HepG2 (cell line): ENCODE data around the gene LAMTOR3. TPM values are rescaled to one million over a fixed set of nuclear protein-coding genes. Genes with fewer than 3 reads are reported as not detected.
A peak's percentile ranks its signal among the peaks of the same experiment; 100 is the strongest.

Experiments used
- ARNTL ChIP-seq: sonication (generic); formaldehyde crosslinking; IDR thresholded peaks from 2 replicates; pipeline ENCODE4 v1.4.0; 2020; ENCODE audit warnings: mild to moderate bottlenecking, missing genetic modification reagents
- HNF4G ChIP-seq, 2 experiments: sonication (generic) in 1 of 2; formaldehyde crosslinking in 1 of 2; IDR thresholded peaks; 2 replicates each; pipeline versions ENCODE4 v1.4.0 to v1.6.1; 2011 to 2020; ENCODE audit warnings: borderline replicate concordance in 2 of 2, low read depth in 2 of 2, mild to moderate bottlenecking in 2 of 2, low read length in 1 of 2, missing genetic modification reagents in 1 of 2, moderate library complexity in 1 of 2
- ZNF543 ChIP-seq: sonication (generic); formaldehyde crosslinking; IDR thresholded peaks from 2 replicates; pipeline ENCODE4 v1.4.0; 2020; ENCODE audit warnings: mild to moderate bottlenecking, missing genetic modification reagents
- ZNF619 ChIP-seq: sonication (generic); formaldehyde crosslinking; IDR thresholded peaks from 2 replicates; pipeline ENCODE4 v1.4.0; 2020; ENCODE audit warnings: mild to moderate bottlenecking, missing genetic modification reagents
- polyA plus RNA-seq, 8 experiments: library from polyadenylated mRNA; depleted of rRNA in 3 of 8; stranded (reverse) in 7 of 8; unstranded in 1 of 8; fragments of >200 nt; fragmentation: Illumina TruSeq in 4 of 8; extraction: Trizol in 4 of 8; gene quantifications; 2 replicates each; pipeline versions ENCODE4 v1.2.1 to v1.2.3, GENCODE V29; 2011 to 2016; ENCODE audit warnings: low read depth in 4 of 8, missing spikeins in 1 of 8, mixed read lengths in 1 of 8; ENCODE audit not compliant: insufficient read depth in 1 of 8
- total RNA-seq, 5 experiments: library from RNA; depleted of rRNA; stranded (reverse); fragments of >200 nt; fragmentation: Illumina TruSeq; extraction: Trizol; gene quantifications; 2 replicates each; pipeline ENCODE4 v1.2.3, GENCODE V29; 2016; ENCODE audit warnings: low read depth in 1 of 5
- TF ChIP-seq, protein P1 (sequence below): sonication (generic); formaldehyde crosslinking; IDR thresholded peaks from 2 replicates; pipeline ENCODE4 v1.9.0; 2022; ENCODE audit warnings: missing genetic modification reagents, mild to moderate bottlenecking, borderline replicate concordance
- TF ChIP-seq, protein P2 (sequence below): IDR thresholded peaks from 2 replicates; pipeline ENCODE4 v1.6.1; 2016; ENCODE audit warnings: low read depth, missing genetic modification reagents, missing compliant biosample characterization
- TF ChIP-seq, protein P3 (sequence below): sonication (generic); formaldehyde crosslinking; IDR thresholded peaks from 2 replicates; pipeline ENCODE4 v1.4.0; 2020; ENCODE audit warnings: missing genetic modification reagents
- TF ChIP-seq, protein P4 (sequence below), 2 experiments: sonication (generic) in 1 of 2; formaldehyde crosslinking in 1 of 2; IDR thresholded peaks; 2 replicates each; pipeline versions ENCODE4 v1.6.1 to v1.9.0; 2014 to 2022; ENCODE audit warnings: antibody characterized with exemption in 1 of 2, borderline replicate concordance in 1 of 2, inconsistent platforms in 1 of 2, low read depth in 1 of 2, missing genetic modification reagents in 1 of 2

LAMTOR3 gene
- total and polyA plus RNA-seq, 2 of the 13 experiments (the other 11 are each of a cell fraction or from before 2014, with no cell fraction given), result 47.6 to 49.1 TPM

DNA sequence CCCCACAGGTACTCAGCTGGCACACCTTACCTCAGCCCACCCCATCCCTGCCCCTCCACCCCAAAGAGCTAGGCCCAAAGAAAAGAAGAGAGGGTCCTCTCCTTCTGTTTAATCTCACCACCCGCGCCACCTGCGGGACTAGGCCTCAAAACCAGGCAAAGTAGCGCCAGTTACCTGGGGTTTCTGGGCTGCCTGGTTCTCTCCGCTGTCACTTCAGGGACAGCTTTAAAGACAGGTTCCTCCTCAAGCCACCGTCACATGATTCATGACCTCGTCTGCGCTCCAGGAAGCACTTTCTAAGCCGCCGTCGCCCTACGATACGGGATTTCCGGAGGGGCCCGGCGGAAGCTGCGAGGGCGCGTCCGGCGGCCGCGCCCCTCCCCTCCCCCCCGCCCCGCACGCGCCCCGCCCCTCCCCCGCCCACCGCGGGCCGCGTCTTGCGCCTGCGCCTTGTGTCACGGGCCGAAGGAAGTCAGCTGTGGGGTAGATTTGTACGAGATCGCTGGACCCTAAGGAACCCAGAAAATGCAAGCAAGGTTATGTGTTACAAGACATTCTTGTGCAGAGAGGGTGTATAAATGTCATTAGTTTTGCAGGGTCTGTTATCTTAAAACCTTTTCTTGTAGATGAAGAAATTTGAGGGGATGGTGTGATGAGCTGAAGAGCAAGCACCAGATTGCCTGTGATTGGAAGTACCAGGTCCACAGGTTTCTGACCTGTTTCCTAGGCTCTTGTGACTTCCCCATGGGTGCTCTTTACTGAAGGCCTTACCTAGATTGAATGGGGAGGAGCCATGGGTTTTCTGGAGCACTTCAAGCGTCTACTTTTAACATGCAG lies at the start of gene LAMTOR3 (continued):
- TF ChIP-seq HNF4G (IDR thresholded peaks at IDR 0.05; ENCODE audit: borderline replicate concordance, low read depth, low read length), result no peak
- no peak for TF ChIP-seq HNF4G (CRISPR knock-in tag; IDR thresholded peaks at IDR 0.05; ENCODE audit: borderline replicate concordance, low read depth)
- TF ChIP-seq, protein P1, sequence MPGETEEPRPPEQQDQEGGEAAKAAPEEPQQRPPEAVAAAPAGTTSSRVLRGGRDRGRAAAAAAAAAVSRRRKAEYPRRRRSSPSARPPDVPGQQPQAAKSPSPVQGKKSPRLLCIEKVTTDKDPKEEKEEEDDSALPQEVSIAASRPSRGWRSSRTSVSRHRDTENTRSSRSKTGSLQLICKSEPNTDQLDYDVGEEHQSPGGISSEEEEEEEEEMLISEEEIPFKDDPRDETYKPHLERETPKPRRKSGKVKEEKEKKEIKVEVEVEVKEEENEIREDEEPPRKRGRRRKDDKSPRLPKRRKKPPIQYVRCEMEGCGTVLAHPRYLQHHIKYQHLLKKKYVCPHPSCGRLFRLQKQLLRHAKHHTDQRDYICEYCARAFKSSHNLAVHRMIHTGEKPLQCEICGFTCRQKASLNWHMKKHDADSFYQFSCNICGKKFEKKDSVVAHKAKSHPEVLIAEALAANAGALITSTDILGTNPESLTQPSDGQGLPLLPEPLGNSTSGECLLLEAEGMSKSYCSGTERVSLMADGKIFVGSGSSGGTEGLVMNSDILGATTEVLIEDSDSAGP (CRISPR knock-in tag), result 0 out of 2 replicates have a peak, but pooled peaks have one; percentile 52
- TF ChIP-seq ARNTL (CRISPR knock-in tag), result 0 out of 2 replicates have a peak, but pooled peaks have one; percentile 28
- TF ChIP-seq, protein P2, sequence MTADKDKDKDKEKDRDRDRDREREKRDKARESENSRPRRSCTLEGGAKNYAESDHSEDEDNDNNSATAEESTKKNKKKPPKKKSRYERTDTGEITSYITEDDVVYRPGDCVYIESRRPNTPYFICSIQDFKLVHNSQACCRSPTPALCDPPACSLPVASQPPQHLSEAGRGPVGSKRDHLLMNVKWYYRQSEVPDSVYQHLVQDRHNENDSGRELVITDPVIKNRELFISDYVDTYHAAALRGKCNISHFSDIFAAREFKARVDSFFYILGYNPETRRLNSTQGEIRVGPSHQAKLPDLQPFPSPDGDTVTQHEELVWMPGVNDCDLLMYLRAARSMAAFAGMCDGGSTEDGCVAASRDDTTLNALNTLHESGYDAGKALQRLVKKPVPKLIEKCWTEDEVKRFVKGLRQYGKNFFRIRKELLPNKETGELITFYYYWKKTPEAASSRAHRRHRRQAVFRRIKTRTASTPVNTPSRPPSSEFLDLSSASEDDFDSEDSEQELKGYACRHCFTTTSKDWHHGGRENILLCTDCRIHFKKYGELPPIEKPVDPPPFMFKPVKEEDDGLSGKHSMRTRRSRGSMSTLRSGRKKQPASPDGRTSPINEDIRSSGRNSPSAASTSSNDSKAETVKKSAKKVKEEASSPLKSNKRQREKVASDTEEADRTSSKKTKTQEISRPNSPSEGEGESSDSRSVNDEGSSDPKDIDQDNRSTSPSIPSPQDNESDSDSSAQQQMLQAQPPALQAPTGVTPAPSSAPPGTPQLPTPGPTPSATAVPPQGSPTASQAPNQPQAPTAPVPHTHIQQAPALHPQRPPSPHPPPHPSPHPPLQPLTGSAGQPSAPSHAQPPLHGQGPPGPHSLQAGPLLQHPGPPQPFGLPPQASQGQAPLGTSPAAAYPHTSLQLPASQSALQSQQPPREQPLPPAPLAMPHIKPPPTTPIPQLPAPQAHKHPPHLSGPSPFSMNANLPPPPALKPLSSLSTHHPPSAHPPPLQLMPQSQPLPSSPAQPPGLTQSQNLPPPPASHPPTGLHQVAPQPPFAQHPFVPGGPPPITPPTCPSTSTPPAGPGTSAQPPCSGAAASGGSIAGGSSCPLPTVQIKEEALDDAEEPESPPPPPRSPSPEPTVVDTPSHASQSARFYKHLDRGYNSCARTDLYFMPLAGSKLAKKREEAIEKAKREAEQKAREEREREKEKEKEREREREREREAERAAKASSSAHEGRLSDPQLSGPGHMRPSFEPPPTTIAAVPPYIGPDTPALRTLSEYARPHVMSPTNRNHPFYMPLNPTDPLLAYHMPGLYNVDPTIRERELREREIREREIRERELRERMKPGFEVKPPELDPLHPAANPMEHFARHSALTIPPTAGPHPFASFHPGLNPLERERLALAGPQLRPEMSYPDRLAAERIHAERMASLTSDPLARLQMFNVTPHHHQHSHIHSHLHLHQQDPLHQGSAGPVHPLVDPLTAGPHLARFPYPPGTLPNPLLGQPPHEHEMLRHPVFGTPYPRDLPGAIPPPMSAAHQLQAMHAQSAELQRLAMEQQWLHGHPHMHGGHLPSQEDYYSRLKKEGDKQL, result no peak
- 0 out of 2 replicates have a peak, but pooled peaks have one; percentile 11 for TF ChIP-seq ZNF543 (CRISPR knock-in tag)
- TF ChIP-seq ZNF619 (CRISPR knock-in tag), result no peak
- TF ChIP-seq, protein P3, sequence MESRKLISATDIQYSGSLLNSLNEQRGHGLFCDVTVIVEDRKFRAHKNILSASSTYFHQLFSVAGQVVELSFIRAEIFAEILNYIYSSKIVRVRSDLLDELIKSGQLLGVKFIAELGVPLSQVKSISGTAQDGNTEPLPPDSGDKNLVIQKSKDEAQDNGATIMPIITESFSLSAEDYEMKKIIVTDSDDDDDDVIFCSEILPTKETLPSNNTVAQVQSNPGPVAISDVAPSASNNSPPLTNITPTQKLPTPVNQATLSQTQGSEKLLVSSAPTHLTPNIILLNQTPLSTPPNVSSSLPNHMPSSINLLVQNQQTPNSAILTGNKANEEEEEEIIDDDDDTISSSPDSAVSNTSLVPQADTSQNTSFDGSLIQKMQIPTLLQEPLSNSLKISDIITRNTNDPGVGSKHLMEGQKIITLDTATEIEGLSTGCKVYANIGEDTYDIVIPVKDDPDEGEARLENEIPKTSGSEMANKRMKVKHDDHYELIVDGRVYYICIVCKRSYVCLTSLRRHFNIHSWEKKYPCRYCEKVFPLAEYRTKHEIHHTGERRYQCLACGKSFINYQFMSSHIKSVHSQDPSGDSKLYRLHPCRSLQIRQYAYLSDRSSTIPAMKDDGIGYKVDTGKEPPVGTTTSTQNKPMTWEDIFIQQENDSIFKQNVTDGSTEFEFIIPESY (CRISPR knock-in tag), result no peak
- TF ChIP-seq, protein P4, sequence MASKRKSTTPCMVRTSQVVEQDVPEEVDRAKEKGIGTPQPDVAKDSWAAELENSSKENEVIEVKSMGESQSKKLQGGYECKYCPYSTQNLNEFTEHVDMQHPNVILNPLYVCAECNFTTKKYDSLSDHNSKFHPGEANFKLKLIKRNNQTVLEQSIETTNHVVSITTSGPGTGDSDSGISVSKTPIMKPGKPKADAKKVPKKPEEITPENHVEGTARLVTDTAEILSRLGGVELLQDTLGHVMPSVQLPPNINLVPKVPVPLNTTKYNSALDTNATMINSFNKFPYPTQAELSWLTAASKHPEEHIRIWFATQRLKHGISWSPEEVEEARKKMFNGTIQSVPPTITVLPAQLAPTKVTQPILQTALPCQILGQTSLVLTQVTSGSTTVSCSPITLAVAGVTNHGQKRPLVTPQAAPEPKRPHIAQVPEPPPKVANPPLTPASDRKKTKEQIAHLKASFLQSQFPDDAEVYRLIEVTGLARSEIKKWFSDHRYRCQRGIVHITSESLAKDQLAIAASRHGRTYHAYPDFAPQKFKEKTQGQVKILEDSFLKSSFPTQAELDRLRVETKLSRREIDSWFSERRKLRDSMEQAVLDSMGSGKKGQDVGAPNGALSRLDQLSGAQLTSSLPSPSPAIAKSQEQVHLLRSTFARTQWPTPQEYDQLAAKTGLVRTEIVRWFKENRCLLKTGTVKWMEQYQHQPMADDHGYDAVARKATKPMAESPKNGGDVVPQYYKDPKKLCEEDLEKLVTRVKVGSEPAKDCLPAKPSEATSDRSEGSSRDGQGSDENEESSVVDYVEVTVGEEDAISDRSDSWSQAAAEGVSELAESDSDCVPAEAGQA (IDR thresholded peaks at IDR 0.05; ENCODE audit: low read depth), result peak; percentile 38; the same call in 1 of the 2 replicates
- TF ChIP-seq, protein P4 (CRISPR knock-in tag; IDR thresholded peaks at IDR 0.05; ENCODE audit: borderline replicate concordance), result no peak
